ENCODE data around the gene SAMD4B.

The SAMD4B gene

GRCh38 chr19:39297931-39298634 lies 44.1 kb upstream of the SAMD4B start:
- Histone ChIP-seq H3K9me3 (ENCODE audit: severe bottlenecking) (no peaks in the 10 kb centered on the region), H3K27me3 (ENCODE audit: insufficient read depth, poor library complexity, severe bottlenecking) (no peaks in the 10 kb centered on the region), H3K36me3 (ENCODE audit: low read depth) (no peaks in the 10 kb centered on the region), H3K27ac (ENCODE audit: poor library complexity, severe bottlenecking) (no peak overlapping the region), H3K4me3 (ENCODE audit: severe bottlenecking) (no peak overlapping the region), H3K4me1 (ENCODE audit: insufficient read depth, poor library complexity, severe bottlenecking) (no peaks in the 10 kb centered on the region)
- no peak for TF ChIP-seq CTCF (IDR thresholded peaks at IDR 0.05; ENCODE audit: poor library complexity, severe bottlenecking)
- DNase-seq (ENCODE audit: low spot score) (no peak), ATAC-seq (ENCODE audit: low read depth) (no peak)

GRCh38 chr19:39299404-39299803 lies 42.8 kb upstream of the SAMD4B start:
- Histone ChIP-seq H3K4me3 (ENCODE audit: severe bottlenecking) (no peak overlapping the region), H3K27me3 (ENCODE audit: insufficient read depth, poor library complexity, severe bottlenecking) (no peaks in the 10 kb centered on the region), H3K4me1 (ENCODE audit: insufficient read depth, poor library complexity, severe bottlenecking) (no peaks in the 10 kb centered on the region), H3K36me3 (ENCODE audit: low read depth) (no peaks in the 10 kb centered on the region), H3K27ac (ENCODE audit: poor library complexity, severe bottlenecking) (no peak overlapping the region), H3K9me3 (ENCODE audit: severe bottlenecking) (no peaks in the 10 kb centered on the region)
- ATAC-seq (ENCODE audit: low read depth) (no peak), DNase-seq (ENCODE audit: low spot score) (no peak)
- TF ChIP-seq CTCF (IDR thresholded peaks at IDR 0.05; ENCODE audit: poor library complexity, severe bottlenecking): no peak

- Histone ChIP-seq H3K9me3 (ENCODE audit: severe bottlenecking) (no peaks in the 10 kb centered on the region), H3K27me3 (ENCODE audit: insufficient read depth, poor library complexity, severe bottlenecking) (no peaks in the 10 kb centered on the region), H3K36me3 (ENCODE audit: low read depth) (no peaks in the 10 kb centered on the region), H3K4me1 (ENCODE audit: insufficient read depth, poor library complexity, severe bottlenecking) (no peaks in the 10 kb centered on the region), H3K4me3 (ENCODE audit: severe bottlenecking) (no peak overlapping the region), H3K27ac (ENCODE audit: poor library complexity, severe bottlenecking) (no peak overlapping the region)
- ATAC-seq (ENCODE audit: low read depth) (no peak), DNase-seq (ENCODE audit: low spot score) (no peak)
- TF ChIP-seq CTCF (IDR thresholded peaks at IDR 0.05; ENCODE audit: poor library complexity, severe bottlenecking): no peak
Observed at GRCh38 chr19:39299832-39300231, 42.4 kb upstream of the SAMD4B start.

- Histone ChIP-seq H3K27ac (ENCODE audit: poor library complexity, severe bottlenecking) (no peak overlapping the region), H3K4me1 (ENCODE audit: insufficient read depth, poor library complexity, severe bottlenecking) (no peaks in the 10 kb centered on the region), H3K27me3 (ENCODE audit: insufficient read depth, poor library complexity, severe bottlenecking) (no peaks in the 10 kb centered on the region), H3K9me3 (ENCODE audit: severe bottlenecking) (no peaks in the 10 kb centered on the region), H3K36me3 (ENCODE audit: low read depth) (no peaks in the 10 kb centered on the region), H3K4me3 (ENCODE audit: severe bottlenecking) (no peak overlapping the region)
- TF ChIP-seq CTCF (IDR thresholded peaks at IDR 0.05; ENCODE audit: poor library complexity, severe bottlenecking): no peak
- DNase-seq (ENCODE audit: low spot score) (no peak), ATAC-seq (ENCODE audit: low read depth) (no peak)
Observed at GRCh38 chr19:39301021-39301420, 41.2 kb upstream of the SAMD4B start.

- Histone ChIP-seq H3K4me1 (ENCODE audit: insufficient read depth, poor library complexity, severe bottlenecking) (no peaks in the 10 kb centered on the region), H3K9me3 (ENCODE audit: severe bottlenecking) (no peaks in the 10 kb centered on the region), H3K36me3 (ENCODE audit: low read depth) (no peaks in the 10 kb centered on the region), H3K27ac (ENCODE audit: poor library complexity, severe bottlenecking) (no peak overlapping the region), H3K27me3 (ENCODE audit: insufficient read depth, poor library complexity, severe bottlenecking) (peaks cover 4% of the 10 kb centered on the region), H3K4me3 (ENCODE audit: severe bottlenecking) (no peak overlapping the region)
- no peak for DNase-seq (ENCODE audit: low spot score)
- TF ChIP-seq CTCF (IDR thresholded peaks at IDR 0.05; ENCODE audit: poor library complexity, severe bottlenecking): no peak
- no peak for ATAC-seq (ENCODE audit: low read depth)
Observed at GRCh38 chr19:39301562-39301961, 40.7 kb upstream of the SAMD4B start.
